Measurements from ENCODE around the gene CCR7. TPM values are rescaled to one million over a fixed set of nuclear protein-coding genes. Genes with fewer than 3 reads are reported as not detected.

The CCR7 gene
- total RNA-seq, 1 donor from 2014 or later, result 0.51 TPM

DNA sequence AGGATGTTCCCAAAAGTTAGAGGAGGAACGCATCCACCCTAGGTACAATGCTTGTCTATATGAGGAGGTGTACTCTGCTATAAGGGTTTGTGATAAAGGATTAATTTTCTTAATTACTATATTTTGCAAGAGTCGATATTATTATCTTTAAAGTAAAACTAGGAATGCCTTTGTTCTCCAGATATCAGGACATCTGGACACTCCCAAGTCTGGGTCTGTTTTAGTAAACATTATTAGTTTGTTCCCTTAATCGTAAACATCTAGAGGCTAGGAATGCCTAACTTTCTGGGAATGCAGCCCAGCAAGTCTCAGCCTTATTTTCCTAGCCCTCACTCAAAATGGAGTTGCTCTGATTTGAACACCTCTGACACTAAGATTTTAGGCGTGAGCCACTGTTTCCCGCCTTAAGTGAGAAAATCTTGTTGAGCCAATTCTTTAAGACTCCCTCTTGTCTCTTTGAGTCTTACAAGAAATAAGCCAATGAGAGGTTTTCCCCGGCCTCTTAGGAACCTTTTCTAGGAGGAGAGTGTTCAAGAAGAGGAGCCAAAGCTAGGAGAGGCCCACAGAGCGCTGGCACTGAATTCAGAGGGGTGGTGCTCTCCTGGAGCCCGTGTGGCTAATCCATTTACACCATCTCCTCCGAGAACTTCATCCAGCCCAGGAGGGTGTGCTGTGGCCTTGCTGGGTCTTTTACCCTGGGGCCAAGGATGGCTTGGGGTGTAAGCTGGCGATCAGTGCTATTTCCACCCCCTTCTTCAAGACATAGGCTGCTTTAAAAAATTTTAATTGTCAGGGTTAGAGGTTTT is 41.5 kb upstream of the CCR7 start:
- Mint-ChIP-seq H3K27ac (ENCODE audit: unreplicated experiment) (no peak overlapping the region), H3K4me3 (ENCODE audit: unreplicated experiment) (no peak overlapping the region), H3K9me3 (ENCODE audit: unreplicated experiment) (no peaks in the 10 kb centered on the region), H3K27me3 (ENCODE audit: unreplicated experiment) (no peaks in the 10 kb centered on the region), H3K36me3 (ENCODE audit: low read depth, unreplicated experiment) (no peaks in the 10 kb centered on the region), H3K4me1 (ENCODE audit: unreplicated experiment) (no peaks in the 10 kb centered on the region)
- no peak for TF ChIP-seq CTCF (IDR thresholded peaks at IDR 0.05; ENCODE audit: unreplicated experiment)
- DNase-seq (ENCODE audit: low spot score), result no peak

DNA sequence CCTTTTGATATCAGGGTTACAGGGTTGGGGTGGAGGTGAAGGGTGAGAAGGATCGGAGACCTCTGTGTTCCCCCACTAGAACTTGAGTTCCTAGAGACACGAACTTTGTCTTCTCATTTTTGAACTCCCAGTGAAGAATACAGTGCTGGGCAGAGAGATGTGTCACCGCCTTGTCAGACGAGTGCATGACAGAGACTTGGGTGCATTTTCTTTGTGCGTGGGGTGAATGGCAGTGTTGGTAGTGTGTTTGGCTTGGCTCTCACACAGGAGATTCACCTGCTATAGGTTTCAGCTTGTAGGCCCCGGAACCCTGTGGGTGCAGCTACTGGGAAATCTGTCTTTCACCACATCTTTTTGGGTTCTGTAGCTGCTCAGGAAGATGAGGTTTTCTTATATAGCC is 40.0 kb upstream of the CCR7 start:
- no peaks in the 10 kb centered on the region for H3K9me3 Mint-ChIP-seq (ENCODE audit: unreplicated experiment)
- H3K27ac Mint-ChIP-seq (ENCODE audit: unreplicated experiment), result no peak overlapping the region
- no peaks in the 10 kb centered on the region for H3K4me1 Mint-ChIP-seq (ENCODE audit: unreplicated experiment)
- H3K27me3 Mint-ChIP-seq (ENCODE audit: unreplicated experiment), result no peaks in the 10 kb centered on the region
- no peak overlapping the region for H3K4me3 Mint-ChIP-seq (ENCODE audit: unreplicated experiment)
- DNase-seq (ENCODE audit: low spot score), result no peak
- H3K36me3 Mint-ChIP-seq (ENCODE audit: low read depth, unreplicated experiment), result no peaks in the 10 kb centered on the region
- TF ChIP-seq CTCF (IDR thresholded peaks at IDR 0.05; ENCODE audit: unreplicated experiment), result no peak

DNA sequence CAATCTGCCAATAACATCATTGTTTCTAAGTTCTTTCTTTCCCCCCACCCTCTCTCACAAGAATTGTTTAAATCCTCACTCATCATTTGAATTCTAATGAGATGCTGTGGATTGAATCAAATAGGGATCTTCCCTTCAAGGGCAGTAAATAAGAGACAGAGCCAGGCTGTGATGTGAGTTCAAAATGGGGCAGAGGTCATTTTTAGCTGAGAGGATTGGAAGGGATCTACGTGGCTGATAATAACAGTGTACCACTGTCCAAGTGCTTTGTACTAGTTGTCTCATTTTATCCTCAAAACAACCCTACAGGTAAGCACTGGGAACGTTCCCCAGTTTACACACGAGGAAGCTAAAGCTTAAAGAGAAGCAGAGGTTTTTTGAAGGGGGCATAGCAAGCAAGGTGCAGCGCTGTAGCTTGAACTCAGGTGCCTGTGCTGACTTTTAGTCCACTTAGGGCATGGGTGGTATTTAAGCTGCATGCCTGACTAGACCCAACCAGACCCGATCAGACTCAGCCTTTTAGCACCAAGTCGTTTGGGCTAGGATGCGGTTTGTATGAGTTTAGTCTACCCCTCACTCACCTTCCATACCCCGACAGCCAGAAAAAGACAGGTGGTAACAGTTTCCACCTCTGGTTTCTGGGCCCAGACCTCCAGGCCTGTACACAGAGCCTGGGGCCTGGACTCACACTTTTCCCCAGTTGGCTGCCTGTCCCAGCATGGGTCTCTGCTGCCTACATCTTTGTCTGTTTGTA is 39.2 kb upstream of the CCR7 start:
- H3K4me1 Mint-ChIP-seq (ENCODE audit: unreplicated experiment), result no peaks in the 10 kb centered on the region
- no peak overlapping the region for H3K27ac Mint-ChIP-seq (ENCODE audit: unreplicated experiment)
- TF ChIP-seq CTCF (IDR thresholded peaks at IDR 0.05; ENCODE audit: unreplicated experiment), result no peak
- no peak overlapping the region for H3K4me3 Mint-ChIP-seq (ENCODE audit: unreplicated experiment)
- H3K36me3 Mint-ChIP-seq (ENCODE audit: low read depth, unreplicated experiment), result no peaks in the 10 kb centered on the region
- no peak for DNase-seq (ENCODE audit: low spot score)
- H3K27me3 Mint-ChIP-seq (ENCODE audit: unreplicated experiment), result no peaks in the 10 kb centered on the region
- no peaks in the 10 kb centered on the region for H3K9me3 Mint-ChIP-seq (ENCODE audit: unreplicated experiment)

DNA sequence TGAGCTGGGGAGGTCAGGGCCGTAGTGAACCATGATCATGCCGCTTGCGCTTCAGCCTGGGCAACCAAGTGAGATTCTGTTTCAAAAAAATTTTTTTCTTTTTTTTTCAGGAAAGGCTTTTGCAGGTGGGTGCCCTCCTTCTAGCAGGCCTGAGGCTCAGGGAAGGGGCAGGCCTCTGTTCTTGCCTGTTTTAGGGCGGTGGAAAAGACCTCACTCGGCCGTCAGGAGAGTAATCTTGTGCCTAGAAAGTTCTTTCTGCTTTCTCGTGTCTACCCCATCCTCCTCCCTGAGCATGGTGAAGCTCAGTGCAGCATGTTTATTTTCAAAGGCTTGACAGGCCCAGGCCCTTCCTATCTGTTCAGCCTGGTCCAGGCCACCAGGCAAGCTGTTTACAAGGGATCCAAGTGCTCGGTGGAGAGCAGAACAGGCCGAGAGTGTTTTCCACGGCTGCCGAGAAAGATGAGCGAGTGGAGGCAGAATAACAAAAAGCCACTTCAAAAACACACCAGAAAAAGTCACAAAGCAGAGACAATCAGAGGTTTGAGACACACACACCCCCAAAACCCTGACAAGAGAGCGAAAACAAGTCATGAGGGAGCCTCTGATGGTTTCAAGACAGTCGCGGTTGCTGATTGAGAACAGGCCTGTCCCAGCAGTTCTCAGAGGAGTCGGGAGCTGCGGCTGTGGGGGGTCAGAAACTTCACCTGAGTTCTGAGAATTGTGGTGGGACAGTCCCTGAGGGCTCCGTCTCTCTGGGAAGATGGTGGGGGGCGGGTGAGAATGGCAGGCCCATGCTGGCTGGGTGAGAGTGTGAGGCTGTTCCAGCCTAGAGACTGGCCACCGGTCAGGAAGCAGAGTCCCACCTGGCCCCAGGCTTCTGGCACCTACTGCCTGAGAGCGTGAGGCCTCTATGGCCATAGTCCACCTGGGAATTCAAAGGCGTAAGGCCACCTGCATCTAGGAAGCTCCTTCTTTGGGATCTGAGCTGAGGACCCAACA is 37.5 kb upstream of the CCR7 start:
- Mint-ChIP-seq H3K36me3 (ENCODE audit: low read depth, unreplicated experiment) (no peaks in the 10 kb centered on the region), H3K9me3 (ENCODE audit: unreplicated experiment) (no peaks in the 10 kb centered on the region), H3K4me1 (ENCODE audit: unreplicated experiment) (peaks cover 6% of the 10 kb centered on the region), H3K4me3 (ENCODE audit: unreplicated experiment) (no peak overlapping the region), H3K27ac (ENCODE audit: unreplicated experiment) (no peak overlapping the region), H3K27me3 (ENCODE audit: unreplicated experiment) (no peaks in the 10 kb centered on the region)
- DNase-seq (ENCODE audit: low spot score), result no peak
- no peak for TF ChIP-seq CTCF (IDR thresholded peaks at IDR 0.05; ENCODE audit: unreplicated experiment)
